K562 (cell line): Measurements from ENCODE around the gene CDK9. TPM values are rescaled to one million over a fixed set of nuclear protein-coding genes. Genes with fewer than 3 reads are reported as not detected.

ENCODE experiments used
- HES1 ChIP-seq: fragments of 450-650 bp; IDR thresholded peaks from 2 replicates; pipeline ENCODE4 v1.6.1; 2016; ENCODE audit warnings: low read depth, mild to moderate bottlenecking, moderate library complexity
- HIVEP1 ChIP-seq: fragments of 250-450 bp; sonication (Bioruptor Pico); IDR thresholded peaks from 2 replicates; pipeline ENCODE4 v1.4.0; 2020; ENCODE audit warnings: mild to moderate bottlenecking
- HMG20B ChIP-seq: fragments of 250-450 bp; sonication (Bioruptor Pico); IDR thresholded peaks from 2 replicates; pipeline ENCODE4 v1.5.0; 2021; ENCODE audit warnings: mild to moderate bottlenecking
- KAT8 ChIP-seq: fragments of 450-650 bp; IDR thresholded peaks from 2 replicates; pipeline ENCODE4 v1.6.1; 2016; ENCODE audit warnings: low read depth, mild to moderate bottlenecking
- KDM4B ChIP-seq, 2 experiments: fragments of 450-650 bp in 1 of 2; sonication (generic) in 1 of 2; IDR thresholded peaks; 2 replicates each; pipeline ENCODE4 v1.6.1; 2016 to 2017; ENCODE audit warnings: borderline replicate concordance in 2 of 2, antibody characterized with exemption in 1 of 2, low read depth in 1 of 2, mild to moderate bottlenecking in 1 of 2
- NFIX ChIP-seq: fragments of 250-450 bp; sonication (Bioruptor Pico); IDR thresholded peaks from 2 replicates; pipeline ENCODE4 v1.4.0; 2020; ENCODE audit warnings: low read depth, mild to moderate bottlenecking, moderate library complexity
- NONO ChIP-seq, 2 experiments: fragments of 200-400 bp in 1 of 2; fragments of 450-650 bp in 1 of 2; formaldehyde crosslinking in 1 of 2; IDR thresholded peaks; 2 replicates each; pipeline ENCODE4 v1.6.1; 2017; ENCODE audit warnings: low read depth in 2 of 2, mild to moderate bottlenecking in 2 of 2, moderate library complexity in 2 of 2, low read length in 1 of 2
- NR2F6 ChIP-seq: fragments of 450-650 bp; formaldehyde crosslinking; IDR thresholded peaks from 2 replicates; pipeline ENCODE4 v1.4.0; 2020; ENCODE audit warnings: mild to moderate bottlenecking
- PHB2 ChIP-seq: fragments of 450-650 bp; IDR thresholded peaks from 2 replicates; pipeline ENCODE4 v1.6.1; 2017; ENCODE audit warnings: low read depth
- PHF21A ChIP-seq: fragments of 450-650 bp; IDR thresholded peaks from 2 replicates; pipeline ENCODE4 v1.6.1; 2017; ENCODE audit warnings: low read depth, borderline replicate concordance
- POLR2A ChIP-seq: fragments of 450-650 bp; conservative IDR thresholded peaks from 2 replicates; pipeline ENCODE4 v1.6.1; 2016
- THRA ChIP-seq: fragments of 450-650 bp; IDR thresholded peaks from 2 replicates; pipeline ENCODE4 v1.6.1; 2017; ENCODE audit warnings: mild to moderate bottlenecking, moderate library complexity
- XRCC4 ChIP-seq: IDR thresholded peaks from one replicate; pipeline ENCODE4 v1.6.1; 2011; ENCODE audit not compliant: insufficient read depth, insufficient read length; ENCODE audit errors: extremely low read depth
- ZMIZ1 ChIP-seq, 2 experiments: fragments of 150-350 bp in 1 of 2; IDR thresholded peaks; 2 replicates each; pipeline ENCODE4 v1.6.1; 2012 to 2016; ENCODE audit warnings: low read depth in 2 of 2, low read length in 2 of 2, mild to moderate bottlenecking in 1 of 2, moderate library complexity in 1 of 2
- ZNF174 ChIP-seq: fragments of 250-450 bp; sonication (Bioruptor Pico); IDR thresholded peaks from 2 replicates; pipeline ENCODE4 v1.4.0; 2020; ENCODE audit warnings: mild to moderate bottlenecking
- ZNF695 ChIP-seq: fragments of 450-650 bp; formaldehyde crosslinking; IDR thresholded peaks from 2 replicates; pipeline ENCODE4 v1.4.0; 2020; ENCODE audit warnings: mild to moderate bottlenecking, moderate library complexity
- polyA plus RNA-seq, 8 experiments: library from polyadenylated mRNA; depleted of rRNA in 4 of 8; stranded (reverse) in 5 of 8; unstranded in 3 of 8; fragments of >200 nt; fragmentation: Nextera tagmentation in 2 of 8; fragmentation: Illumina TruSeq in 1 of 8; extraction: Ambion mirVana in 2 of 8; extraction: Trizol in 1 of 8; gene quantifications; 2 replicates each; pipeline versions ENCODE4 v1.2.1 to v1.2.3, GENCODE V29; 2011 to 2014; ENCODE audit warnings: inconsistent platforms in 1 of 8, missing spikeins in 1 of 8
- total RNA-seq, 7 experiments: library from RNA; depleted of rRNA in 6 of 7; stranded (reverse); fragments of >200 nt in 6 of 7; fragmentation: Illumina TruSeq in 2 of 7; extraction: Trizol in 2 of 7; gene quantifications; 2 replicates each; pipeline versions ENCODE4 v1.2.1 to v1.2.3, GENCODE V29; 2011 to 2021; ENCODE audit warnings: low replicate concordance in 1 of 7
- TF ChIP-seq, protein P1 (sequence below): fragments of 450-650 bp; formaldehyde crosslinking; IDR thresholded peaks from 2 replicates; pipeline ENCODE4 v1.4.0; 2022; ENCODE audit warnings: missing genetic modification characterization
- TF ChIP-seq, protein P2 (sequence below): sonication (generic); formaldehyde crosslinking; IDR thresholded peaks from 2 replicates; pipeline ENCODE4 v1.8.0; 2022; ENCODE audit warnings: missing genetic modification reagents, mild to moderate bottlenecking, moderate library complexity, borderline replicate concordance
- TF ChIP-seq, protein P3 (sequence below): sonication (generic); formaldehyde crosslinking; IDR thresholded peaks from 2 replicates; pipeline ENCODE4 v1.8.0; 2022; ENCODE audit warnings: mild to moderate bottlenecking, low read depth, missing genetic modification reagents

Gene CDK9
- total and polyA plus RNA-seq, 9 of the 15 experiments (the other 6 are each of a cell fraction or from before 2014, with no cell fraction given), result 4.2 to 78.6 (median 33.0) TPM

- TF ChIP-seq ZNF695 (CRISPR knock-in tag), result no peak
- no peak for TF ChIP-seq PHB2
- TF ChIP-seq PHF21A, result no peak
- no peak for TF ChIP-seq KAT8
- no peak for TF ChIP-seq ZNF174 (CRISPR knock-in tag)
- no peak for TF ChIP-seq NFIX (CRISPR knock-in tag)
- no peak for TF ChIP-seq HIVEP1
- no peak for TF ChIP-seq THRA
- TF ChIP-seq HMG20B, result no peak
- no peak for TF ChIP-seq XRCC4
- TF ChIP-seq POLR2A, result peak; percentile 89
- no peak for TF ChIP-seq HES1
- TF ChIP-seq ZMIZ1 (IDR thresholded peaks at IDR 0.05; ENCODE audit: low read depth in 2 of 2, low read length in 2 of 2), result no peak
- TF ChIP-seq, protein P1, sequence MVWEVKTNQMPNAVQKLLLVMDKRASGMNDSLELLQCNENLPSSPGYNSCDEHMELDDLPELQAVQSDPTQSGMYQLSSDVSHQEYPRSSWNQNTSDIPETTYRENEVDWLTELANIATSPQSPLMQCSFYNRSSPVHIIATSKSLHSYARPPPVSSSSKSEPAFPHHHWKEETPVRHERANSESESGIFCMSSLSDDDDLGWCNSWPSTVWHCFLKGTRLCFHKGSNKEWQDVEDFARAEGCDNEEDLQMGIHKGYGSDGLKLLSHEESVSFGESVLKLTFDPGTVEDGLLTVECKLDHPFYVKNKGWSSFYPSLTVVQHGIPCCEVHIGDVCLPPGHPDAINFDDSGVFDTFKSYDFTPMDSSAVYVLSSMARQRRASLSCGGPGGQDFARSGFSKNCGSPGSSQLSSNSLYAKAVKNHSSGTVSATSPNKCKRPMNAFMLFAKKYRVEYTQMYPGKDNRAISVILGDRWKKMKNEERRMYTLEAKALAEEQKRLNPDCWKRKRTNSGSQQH (CRISPR knock-in tag), result 0 out of 2 replicates have a peak, but pooled peaks have one; percentile 70
- TF ChIP-seq, protein P2, sequence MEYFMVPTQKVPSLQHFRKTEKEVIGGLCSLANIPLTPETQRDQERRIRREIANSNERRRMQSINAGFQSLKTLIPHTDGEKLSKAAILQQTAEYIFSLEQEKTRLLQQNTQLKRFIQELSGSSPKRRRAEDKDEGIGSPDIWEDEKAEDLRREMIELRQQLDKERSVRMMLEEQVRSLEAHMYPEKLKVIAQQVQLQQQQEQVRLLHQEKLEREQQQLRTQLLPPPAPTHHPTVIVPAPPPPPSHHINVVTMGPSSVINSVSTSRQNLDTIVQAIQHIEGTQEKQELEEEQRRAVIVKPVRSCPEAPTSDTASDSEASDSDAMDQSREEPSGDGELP, result peak; percentile 67; the same call in 1 of the 2 replicates
- TF ChIP-seq NR2F6, result no peak
- peak; percentile 30 to 90; a peak in 3 of 4 replicates for TF ChIP-seq NONO (IDR thresholded peaks at IDR 0.05; ENCODE audit: low read depth in 2 of 2, low read length in 1 of 2)
- TF ChIP-seq, protein P3, sequence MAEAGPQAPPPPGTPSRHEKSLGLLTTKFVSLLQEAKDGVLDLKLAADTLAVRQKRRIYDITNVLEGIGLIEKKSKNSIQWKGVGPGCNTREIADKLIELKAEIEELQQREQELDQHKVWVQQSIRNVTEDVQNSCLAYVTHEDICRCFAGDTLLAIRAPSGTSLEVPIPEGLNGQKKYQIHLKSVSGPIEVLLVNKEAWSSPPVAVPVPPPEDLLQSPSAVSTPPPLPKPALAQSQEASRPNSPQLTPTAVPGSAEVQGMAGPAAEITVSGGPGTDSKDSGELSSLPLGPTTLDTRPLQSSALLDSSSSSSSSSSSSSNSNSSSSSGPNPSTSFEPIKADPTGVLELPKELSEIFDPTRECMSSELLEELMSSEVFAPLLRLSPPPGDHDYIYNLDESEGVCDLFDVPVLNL (CRISPR knock-in tag), result no peak
- TF ChIP-seq KDM4B (IDR thresholded peaks at IDR 0.05; ENCODE audit: borderline replicate concordance in 2 of 2, low read depth in 1 of 2), result no peak
Observed at GRCh38 chr9:127828262-127829031, 42.6 kb downstream of the CDK9 start (continued).
